HepG2 (cell line): ENCODE results near the gene HYCC1. TPM values are rescaled to one million over a fixed set of nuclear protein-coding genes. Genes with fewer than 3 reads are reported as not detected.

Experiments used
- ATAC-seq: fragments of 200-7000 bp; cut with Tn5 transposase; 3 replicates; pipeline ENCODE4 v1.9.1; 2020; ENCODE audit warnings: mild to moderate bottlenecking, moderate library complexity
- Bru-seq: library from RNA; stranded (reverse); fragments of 400-500 nt; gene quantifications from one replicate; lab custom pipeline; 2021; lab: Mats Ljungman, UMichigan
- BruChase-seq, 2 experiments: library from RNA; stranded (reverse); fragments of 400-500 nt; gene quantifications; one replicate each; lab custom pipeline; 2021; lab: Mats Ljungman, UMichigan
- BruUV-seq: library from RNA; stranded (reverse); fragments of 400-500 nt; replicated peaks from 2 replicates; lab custom pipeline; 2021; lab: Mats Ljungman, UMichigan
- CTCF ChIA-PET: fragments of 300-600 bp; formaldehyde crosslinking; extraction: SDS; loops from one replicate; lab custom pipeline; 2021; ENCODE audit warnings: low total read pairs, inconsistent platforms, low intra/inter-chr PET ratio; lab: Yijun Ruan, JAX
- POLR2A ChIA-PET: fragments of 350-600 bp; sonication (Branson Sonifier 250); formaldehyde crosslinking; loops from one replicate; lab custom pipeline; 2020; ENCODE audit warnings: antibody characterized with exemption, inconsistent platforms; lab: Yijun Ruan, JAX
- DNase-seq: peaks from one replicate; pipeline ENCODE4 v3.0.0-alpha.2; 2015; ENCODE audit warnings: low spot score
- FAIRE-seq: peaks from 3 replicates; lab custom pipeline; 2011; peaks lifted over from hg19 to GRCh38; lab: Jason Lieb, UNC
- H2AFZ ChIP-seq: one replicate; pipeline ENCODE4 v1.6.1; 2011; ENCODE audit warnings: low read length, inconsistent platforms
- H3K27ac ChIP-seq: fragments of 300-600 bp; 3 replicates; pipeline ENCODE4 v1.8.0; 2011; ENCODE audit warnings: mixed run types, mild to moderate bottlenecking, mixed read lengths, low read length, inconsistent platforms; ENCODE audit not compliant: insufficient read depth; ENCODE audit errors: extremely low read length
- H3K27me3 ChIP-seq, 2 experiments: fragments of 200-600 bp in 1 of 2; 2 replicates in 1 of 2; 3 replicates in 1 of 2; pipeline versions ENCODE4 v1.6.0 to v1.8.0; 2011; ENCODE audit warnings: low read length in 2 of 2, mild to moderate bottlenecking in 2 of 2, moderate library complexity in 2 of 2, inconsistent platforms in 1 of 2; ENCODE audit not compliant: insufficient read depth in 2 of 2, control insufficient read depth in 1 of 2
- H3K36me3 ChIP-seq, 2 experiments: fragments of 200-600 bp in 1 of 2; replicated peaks in 1 of 2; 2 replicates in 1 of 2; 3 replicates in 1 of 2; pipeline versions ENCODE4 v1.5.1 to v1.8.0; 2011; ENCODE audit warnings: low read length in 2 of 2, inconsistent platforms in 1 of 2; ENCODE audit not compliant: insufficient read depth in 2 of 2, control insufficient read depth in 1 of 2
- H3K4me1 ChIP-seq: 2 replicates; pipeline ENCODE4 v1.5.1; 2012; ENCODE audit warnings: low read length, inconsistent platforms; ENCODE audit not compliant: insufficient read depth
- H3K4me2 ChIP-seq: 2 replicates; pipeline ENCODE4 v1.6.0; 2011; ENCODE audit warnings: low read depth, low read length, inconsistent platforms
- H3K4me3 ChIP-seq, 3 experiments: fragments of 200-600 bp in 1 of 3; sonication (generic), shearing (Covaris generic) in 1 of 3; replicated peaks in 1 of 3; 2 replicates each; pipeline ENCODE4 v1.5.1; 2011 to 2016; ENCODE audit warnings: low read length in 3 of 3, inconsistent platforms in 2 of 3, low read depth in 2 of 3, mild to moderate bottlenecking in 2 of 3, control low read depth in 1 of 3, mixed read lengths in 1 of 3; ENCODE audit not compliant: insufficient read depth in 1 of 3
- H3K79me2 ChIP-seq: one replicate; pipeline ENCODE4 v1.6.1; 2011; ENCODE audit warnings: low read length, inconsistent platforms; ENCODE audit not compliant: insufficient read depth
- H3K9ac ChIP-seq: 2 replicates; pipeline ENCODE4 v1.6.0; 2011; ENCODE audit warnings: mild to moderate bottlenecking, low read depth, low read length, inconsistent platforms; ENCODE audit not compliant: insufficient read depth
- H3K9me3 ChIP-seq: 2 replicates; pipeline ENCODE4 v1.5.1; 2012; ENCODE audit warnings: mild to moderate bottlenecking, low read length
- H4K20me1 ChIP-seq: 2 replicates; pipeline ENCODE4 v1.6.0; 2011; ENCODE audit warnings: inconsistent platforms, mild to moderate bottlenecking, low read length, moderate library complexity; ENCODE audit not compliant: insufficient read depth
- IRX3 ChIP-seq: sonication (generic); formaldehyde crosslinking; IDR thresholded peaks from 2 replicates; pipeline ENCODE4 v1.8.1; 2023; ENCODE audit warnings: mild to moderate bottlenecking, low read depth, missing genetic modification reagents, borderline replicate concordance
- PCBP1 ChIP-seq: fragments of 200-400 bp; formaldehyde crosslinking; IDR thresholded peaks from 2 replicates; pipeline ENCODE4 v1.6.1; 2017; ENCODE audit warnings: mild to moderate bottlenecking, low read depth, low read length, borderline replicate concordance
- POGZ ChIP-seq: sonication (generic); formaldehyde crosslinking; IDR thresholded peaks from 2 replicates; pipeline ENCODE4 v1.4.0; 2020; ENCODE audit warnings: mild to moderate bottlenecking, missing genetic modification reagents
- SRY ChIP-seq: sonication (generic); formaldehyde crosslinking; IDR thresholded peaks from 2 replicates; pipeline ENCODE4 v1.8.0; 2022; ENCODE audit warnings: mild to moderate bottlenecking, missing genetic modification reagents
- ZBTB10 ChIP-seq: sonication (generic); formaldehyde crosslinking; IDR thresholded peaks from 2 replicates; pipeline ENCODE4 v1.4.0; 2020; ENCODE audit warnings: missing genetic modification reagents, borderline replicate concordance
- ZNF512B ChIP-seq: sonication (generic); formaldehyde crosslinking; IDR thresholded peaks from 2 replicates; pipeline ENCODE4 v1.5.1; 2020; ENCODE audit warnings: missing genetic modification reagents, mild to moderate bottlenecking, borderline replicate concordance
- WGBS: methylation state at CpG from one replicate; pipeline ENCODE4 v1.1.6; 2017; ENCODE audit warnings: low lambda C conversion rate; 5-methylcytosine and 5-hydroxymethylcytosine counted together
- in situ Hi-C: cut with HindIII; loops from 2 replicates; pipeline ENCODE4 v1.10.0; 2017; ENCODE audit warnings: low pct_unique_long_range_greater_than_20kb; ENCODE audit not compliant: extremely low pct_ligation_motif_present
- intact Hi-C: fragments of 100-400 bp; cut with micrococcal nuclease; formaldehyde crosslinking; loops from one replicate; pipeline ENCODE4 v1.10.0; 2022; ENCODE audit not compliant: unreplicated experiment
- long read RNA-seq, 2 experiments: library from RNA in 1 of 2; library from polyadenylated mRNA in 1 of 2; stranded (forward) in 1 of 2; unstranded in 1 of 2; transcript quantifications; one replicate each; pipeline ENCODE4 v2.0.0, GENCODE V29; 2019 to 2022
- polyA minus RNA-seq, 3 experiments: library from RNA; depleted of rRNA, polyadenylated mRNA; stranded (reverse); fragments of >200 nt; gene quantifications; 2 replicates each; pipeline ENCODE4 v1.2.3, GENCODE V29; 2011; ENCODE audit warnings: low replicate concordance in 1 of 3
- polyA plus RNA-seq, 8 experiments: library from polyadenylated mRNA; depleted of rRNA in 3 of 8; stranded (reverse) in 7 of 8; unstranded in 1 of 8; fragments of >200 nt; fragmentation: Illumina TruSeq in 4 of 8; extraction: Trizol in 4 of 8; gene quantifications; 2 replicates each; pipeline versions ENCODE4 v1.2.1 to v1.2.3, GENCODE V29; 2011 to 2016; ENCODE audit warnings: low read depth in 4 of 8, missing spikeins in 1 of 8, mixed read lengths in 1 of 8; ENCODE audit not compliant: insufficient read depth in 1 of 8
- total RNA-seq, 5 experiments: library from RNA; depleted of rRNA; stranded (reverse); fragments of >200 nt; fragmentation: Illumina TruSeq; extraction: Trizol; gene quantifications; 2 replicates each; pipeline ENCODE4 v1.2.3, GENCODE V29; 2016; ENCODE audit warnings: low read depth in 1 of 5

HYCC1 gene
- total RNA-seq (2016; rRNA removed; fragmentation: Illumina TruSeq; extraction: Trizol) (41.8 and 52.2 TPM in 2 replicates), polyA plus RNA-seq (2011; rRNA removed) (8.1 and 9.5 TPM in 2 replicates), polyA minus RNA-seq (2011; rRNA and poly(A)+ RNA removed; ENCODE audit: low replicate concordance) (11.7 and 13.1 TPM in 2 replicates), Bru-seq, nascent RNA (percentile 78 among the genes with signal in this experiment), BruChase-seq, experiment 1, labeled RNA remaining after a 6-hour chase (percentile 78 among the genes with signal in this experiment), BruChase-seq, experiment 2, labeled RNA remaining after a 2-hour chase (percentile 86 among the genes with signal in this experiment)
- 40.3 and 45.3 TPM in 2 replicates for total RNA-seq (2016; cell fraction: cytosol; rRNA removed; fragmentation: Illumina TruSeq; extraction: Trizol; ENCODE audit: low read depth)
- total RNA-seq (2016; cell fraction: insoluble cytoplasmic fraction; rRNA removed; fragmentation: Illumina TruSeq; extraction: Trizol), result 39.8 and 53.8 TPM in 2 replicates
- 39.2 and 39.9 TPM in 2 replicates for total RNA-seq (2016; cell fraction: membrane; rRNA removed; fragmentation: Illumina TruSeq; extraction: Trizol)
- 41.2 and 47.3 TPM in 2 replicates for total RNA-seq (2016; cell fraction: nucleus; rRNA removed; fragmentation: Illumina TruSeq; extraction: Trizol)
- polyA plus RNA-seq (2011; cell fraction: cytosol; rRNA removed), result 5.1 and 6.1 TPM in 2 replicates
- polyA plus RNA-seq (2011; cell fraction: nucleus; rRNA removed), result 7.2 and 9.4 TPM in 2 replicates
- polyA plus RNA-seq (2012), result 12.7 and 14.8 TPM in 2 replicates
- 12.7 and 12.9 TPM in 2 replicates for polyA plus RNA-seq (2016; cell fraction: cytosol; fragmentation: Illumina TruSeq; extraction: Trizol; ENCODE audit: low read depth)
- polyA plus RNA-seq (2016; cell fraction: insoluble cytoplasmic fraction; fragmentation: Illumina TruSeq; extraction: Trizol; ENCODE audit: low read depth), result 29.5 and 32.8 TPM in 2 replicates
- polyA plus RNA-seq (2016; cell fraction: membrane; fragmentation: Illumina TruSeq; extraction: Trizol; ENCODE audit: low read depth), result 12.9 and 13.2 TPM in 2 replicates
- 26.0 and 28.4 TPM in 2 replicates for polyA plus RNA-seq (2016; cell fraction: nucleus; fragmentation: Illumina TruSeq; extraction: Trizol; ENCODE audit: insufficient read depth, low read depth)
- polyA minus RNA-seq (2011; cell fraction: cytosol; rRNA and poly(A)+ RNA removed), result 8.4 and 12.5 TPM in 2 replicates
- polyA minus RNA-seq (2011; cell fraction: nucleus; rRNA and poly(A)+ RNA removed), result 55.6 and 58.1 TPM in 2 replicates
- long read RNA-seq, experiment 1, partial matches to known transcripts, result 1 of 8 reads
- long read RNA-seq, experiment 1, other reads (novel, unspliced or antisense), result 2 of 8 reads
- long read RNA-seq, experiment 2, full-length matches to known transcripts, result 3 of 14 reads
- long read RNA-seq, experiment 2, partial matches to known transcripts, result 0 of 14 reads
- long read RNA-seq, experiment 2, other reads (novel, unspliced or antisense), result 11 of 14 reads

- DNase-seq (peak; percentile 96), ATAC-seq (peak; percentile 98), FAIRE-seq (peak; percentile 89)
- Histone ChIP-seq H3K36me3 (no peaks in the 10 kb centered on the region), H3K4me3 (peak within 1 kb of the TSS; percentile 88 to 91 (median 88)), H3K9me3 (no peaks in the 10 kb centered on the region), H3K4me1 (peaks cover 65% of the 10 kb centered on the region), H2AFZ (peak within 1 kb of the TSS; percentile 77), H3K9ac (peak within 1 kb of the TSS; percentile 72), H4K20me1 (peaks cover 6% of the 10 kb centered on the region; the same call in 1 of the 2 replicates), H3K79me2 (peaks cover 33% of the 10 kb centered on the region), H3K27me3 (no peaks in the 10 kb centered on the region), H3K27ac (peak within 1 kb of the TSS; percentile 70), H3K4me2 (peak within 1 kb of the TSS; percentile 74)
- CTCF ChIA-PET, result interaction anchor here (1.1 kb wide), 1 partner anchor 42 kb away, joined by 4 read pairs; no protein-coding TSS in a partner anchor
- 1% methylated on average over 41 of the region's 61 CpGs for WGBS
- in situ Hi-C loops (no loop called here), intact Hi-C loops (loop anchor here (2.0 to 5.0 kb wide), 4 partner anchors 41 to 572 kb away; partner anchors contain the start of gene IGF2BP3)
- BruUV-seq, result no TSS peak
- POLR2A ChIA-PET, result no interaction called here
- TF ChIP-seq PCBP1 (no peak), SRY (CRISPR knock-in tag) (no peak), ZNF512B (CRISPR knock-in tag) (no peak), ZBTB10 (CRISPR knock-in tag) (no peak), IRX3 (CRISPR knock-in tag) (no peak), POGZ (CRISPR knock-in tag) (peak; percentile 75)
Observed at GRCh38 chr7:23013715-23014649, at the start of gene HYCC1. TSS of gene HYCC1 (minus strand) at chr7:23014130. CDS start at chr7:22991111, 23,019 bp downstream.
